Stimulated activated CD8-positive, alpha-beta memory T cell treated with anti-CD3 and anti-CD28 coated beads, Interleukin-15, amount 100 ng/mL, for 24 hours (primary cell): ENCODE results near the gene ZNF48.
"Not testable (repeated sequence)": the region's sequence is repeated elsewhere in the genome, so short reads cannot be mapped to it uniquely, and the experiment has no call there.

ENCODE experiments used
- DNase-seq: peaks from one replicate; pipeline ENCODE4 v3.0.0-alpha.2; 2020; ENCODE audit warnings: low read depth

The ZNF48 gene

GRCh38 chr16:30378236-30379157 lies 16.7 kb upstream of the ZNF48 start:
- peak; percentile 99 for DNase-seq

- no peak for DNase-seq
Measured at GRCh38 chr16:30379158-30379783, 15.9 kb upstream of the ZNF48 start.

- no peak for DNase-seq
Measured at GRCh38 chr16:30380072-30380802, 15.0 kb upstream of the ZNF48 start.

GRCh38 chr16:30380803-30381208 lies 14.4 kb upstream of the ZNF48 start:
- no peak for DNase-seq

- no peak for DNase-seq
Measured at GRCh38 chr16:30381291-30382041, 13.8 kb upstream of the ZNF48 start.

GRCh38 chr16:30382111-30382881 lies 12.9 kb upstream of the ZNF48 start, which contains the start of gene SEPTIN1:
Gene SEPTIN1 (minus strand): TSS chr16:30382561. CDS start chr16:30382542, 19 bp downstream.
- DNase-seq = peak; percentile 48

- no peak for DNase-seq
Measured at GRCh38 chr16:30383521-30383920, 11.7 kb upstream of the ZNF48 start.

GRCh38 chr16:30394592-30395154 lies 547 bp upstream of the ZNF48 start:
- DNase-seq = no peak

GRCh38 chr16:30395992-30396585 lies 869 bp downstream of the ZNF48 start:
- DNase-seq = no peak

GRCh38 chr16:30396627-30397026 lies 1.4 kb downstream of the ZNF48 start:
- not testable (repeated sequence) for DNase-seq

- no peak for DNase-seq
Measured at GRCh38 chr16:30397056-30397455, 1.8 kb downstream of the ZNF48 start.

GRCh38 chr16:30397776-30398660 lies 2.8 kb downstream of the ZNF48 start:
- DNase-seq = no peak

- DNase-seq = no peak
Measured at GRCh38 chr16:30398661-30399434, 3.6 kb downstream of the ZNF48 start.

- DNase-seq = no peak
Measured at GRCh38 chr16:30399435-30400186, 4.4 kb downstream of the ZNF48 start.

GRCh38 chr16:30401768-30402425 lies 6.7 kb downstream of the ZNF48 start:
- no peak for DNase-seq

- no peak for DNase-seq
Measured at GRCh38 chr16:30406795-30407101, 11.5 kb downstream of the ZNF48 start.

- DNase-seq = peak; percentile 86
Measured at GRCh38 chr16:30407102-30407803, 12.0 kb downstream of the ZNF48 start, which contains the start of gene ZNF771. Gene ZNF771 (plus strand): TSS chr16:30407606. CDS start chr16:30408054, 448 bp downstream.
